Activated T-cell treated with anti-CD3 and anti-CD28 coated beads for 4 hours (primary cell): Measurements from ENCODE around the gene RLN2.

ENCODE experiments used
- DNase-seq: peaks from one replicate; pipeline ENCODE4 v3.0.0-alpha.2; 2020

The RLN2 gene

DNA sequence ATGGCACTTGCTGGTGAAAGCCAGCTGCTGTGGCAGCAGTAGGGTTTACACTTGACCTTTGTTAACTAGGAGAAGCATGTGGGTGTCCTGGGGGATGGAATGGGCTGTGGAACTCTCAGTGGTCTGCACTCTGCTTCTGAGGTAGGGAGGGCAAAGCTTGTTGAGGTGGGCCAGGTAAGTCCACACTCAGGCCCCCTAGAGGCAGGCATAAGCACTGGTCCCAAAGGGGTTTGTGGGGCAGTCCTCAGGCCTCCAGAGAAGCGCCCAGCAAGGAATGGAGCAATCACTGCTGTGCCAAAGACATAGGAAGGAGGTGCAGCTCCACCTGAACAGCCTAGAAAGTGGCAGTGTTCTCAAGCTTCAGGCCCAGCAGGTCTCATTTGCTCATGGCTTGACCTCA, 38.6 kb downstream of the RLN2 start:
- no peak for DNase-seq

DNA sequence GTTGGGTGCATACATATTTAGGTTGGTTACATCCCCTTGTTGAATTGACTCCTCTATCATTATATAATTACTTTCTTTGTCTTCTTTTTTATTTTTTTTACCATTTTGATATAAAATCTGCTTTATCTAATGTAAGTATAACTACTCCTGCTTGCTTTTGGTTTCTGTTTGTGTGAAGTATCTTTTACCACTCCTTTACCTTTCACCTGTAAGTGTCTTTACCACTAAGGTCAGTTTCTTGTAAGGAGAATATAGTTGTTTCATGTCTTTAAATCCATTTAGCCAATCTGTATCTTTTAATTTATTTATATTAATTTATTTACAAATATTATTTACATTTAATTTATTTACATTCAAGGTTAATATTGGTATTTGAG, 40.3 kb downstream of the RLN2 start:
- no peak for DNase-seq

DNA sequence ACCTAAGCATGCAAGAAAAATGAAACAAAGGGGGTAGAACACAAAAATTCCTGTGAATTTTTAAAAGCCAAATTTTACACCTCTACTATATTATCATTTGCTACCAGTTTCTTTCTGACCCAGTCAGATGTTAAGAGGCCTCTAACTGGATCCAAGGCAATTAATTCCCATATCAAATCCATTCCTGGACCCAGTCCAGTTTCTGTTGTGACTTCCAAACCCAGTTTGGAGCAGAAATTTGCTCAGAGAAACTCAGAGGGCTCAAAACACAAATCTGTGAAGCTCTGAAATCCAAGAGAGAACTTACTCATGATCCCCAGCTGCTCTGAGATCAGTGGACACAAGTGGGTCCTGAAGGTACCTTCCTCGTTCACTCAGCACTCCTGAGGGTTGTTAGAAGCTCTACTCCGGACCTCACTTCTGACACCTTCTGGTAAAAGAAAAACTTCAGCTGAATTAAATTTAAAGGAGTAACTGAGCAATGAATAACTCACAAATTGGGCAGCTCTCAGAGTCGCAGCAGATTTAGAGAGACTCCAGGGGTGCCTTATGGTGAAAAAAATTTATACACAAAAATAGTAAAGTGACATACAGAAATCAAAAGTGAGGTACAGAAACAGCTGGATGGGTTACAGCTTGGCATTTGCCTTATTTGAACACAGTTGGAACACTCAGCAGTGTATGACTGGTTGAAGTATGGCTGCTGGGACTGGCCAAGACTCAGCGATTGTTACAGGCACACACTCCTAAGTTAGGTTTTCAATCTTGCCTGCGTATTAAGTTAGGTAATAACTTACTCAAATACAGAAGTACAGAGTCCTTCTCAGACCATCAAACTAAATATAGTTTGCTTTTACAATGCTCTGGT, 40.9 kb downstream of the RLN2 start:
- no peak for DNase-seq
